Gastroesophageal sphincter (tissue), 4 donors: ENCODE results near the gene DNAH8. TPM values are rescaled to one million over a fixed set of nuclear protein-coding genes. Genes with fewer than 3 reads are reported as not detected.

Source experiments
- ATAC-seq: fragments of 150-250 bp; one replicate; pipeline ENCODE4 v1.9.1; 2016; ENCODE audit warnings: mild to moderate bottlenecking, moderate library complexity
- H3K27ac ChIP-seq, 4 donors: fragments of 200-600 bp; sonication (generic) in 3 of 4; 1 replicate in 3 of 4; 2 replicates in 1 of 4; pipeline ENCODE4 v1.5.1; 2016 to 2019
- H3K27me3 ChIP-seq: fragments of 200-600 bp; sonication (generic); one replicate; pipeline ENCODE4 v1.5.1; 2019
- H3K36me3 ChIP-seq, 2 donors: fragments of 200-600 bp; sonication (generic); one replicate each; pipeline ENCODE4 v1.5.1; 2019; ENCODE audit warnings: control low read depth in 1 of 2
- H3K4me1 ChIP-seq, 3 donors: fragments of 200-600 bp; sonication (generic); 1 replicate in 2 of 3; 2 replicates in 1 of 3; pipeline ENCODE4 v1.5.1; 2016 to 2019; ENCODE audit warnings: control low read depth in 2 of 3
- H3K4me3 ChIP-seq, 2 donors: fragments of 200-600 bp; sonication (generic); one replicate each; pipeline ENCODE4 v1.5.1; 2019; ENCODE audit warnings: mild to moderate bottlenecking in 1 of 2, moderate library complexity in 1 of 2
- H3K9me3 ChIP-seq, 3 donors: fragments of 200-600 bp; sonication (generic); one replicate each; pipeline ENCODE4 v1.5.1; 2017 to 2019; ENCODE audit warnings: control low read depth in 2 of 3
- EP300 ChIP-seq: sonication (generic); formaldehyde crosslinking; IDR thresholded peaks from one replicate; pipeline ENCODE4 v1.6.1; 2017; ENCODE audit warnings: antibody characterized with exemption, mild to moderate bottlenecking
- POLR2A ChIP-seq, 2 donors: fragments of 450-650 bp; IDR thresholded peaks; one replicate each; pipeline ENCODE4 v1.6.1; 2017; ENCODE audit warnings: antibody characterized with exemption in 2 of 2, mild to moderate bottlenecking in 2 of 2, moderate library complexity in 1 of 2
- POLR2AphosphoS5 ChIP-seq: sonication (generic); formaldehyde crosslinking; IDR thresholded peaks from one replicate; pipeline ENCODE4 v1.6.1; 2017; ENCODE audit warnings: antibody characterized with exemption
- WGBS, 2 donors: methylation state at CpG; one replicate each; pipeline ENCODE4 v1.1.5; 2018; ENCODE audit warnings: low coverage in 1 of 2; 5-methylcytosine and 5-hydroxymethylcytosine counted together
- total RNA-seq, 4 donors: library from RNA; depleted of rRNA; stranded (reverse); fragments of >200 nt; gene quantifications; one replicate each; pipeline ENCODE4 v1.1.0, GENCODE V29; 2016
- TF ChIP-seq, protein P1 (sequence below), 4 experiments: fragments of 200-600 bp in 2 of 4; fragments of 450-650 bp in 2 of 4; sonication (generic) in 1 of 4; IDR thresholded peaks; one replicate each; pipeline ENCODE4 v1.5.1; 2017 to 2019; ENCODE audit warnings: antibody characterized with exemption in 4 of 4, mild to moderate bottlenecking in 2 of 4, moderate library complexity in 2 of 4

DNAH8 gene
- total RNA-seq, 4 donors from 2014 or later = not detected

DNA sequence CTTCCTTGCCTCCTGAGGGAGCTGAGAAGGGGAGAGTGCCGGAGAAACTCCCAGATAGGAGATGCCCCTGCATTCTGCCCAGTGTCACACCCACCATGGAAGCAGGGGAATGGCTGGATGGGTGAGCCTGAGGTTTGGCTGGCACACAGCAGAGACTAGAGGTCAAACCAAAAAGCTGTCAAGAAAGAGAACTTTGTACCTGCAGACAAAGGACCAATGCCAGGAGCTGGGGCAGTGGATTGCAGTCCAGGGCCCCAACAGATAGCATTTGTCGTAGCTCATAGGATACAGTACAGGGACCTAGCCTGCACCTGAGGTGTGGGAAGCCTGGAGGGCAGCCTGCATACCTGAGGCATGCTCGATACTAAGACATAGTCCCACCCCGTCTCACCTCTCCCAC is 227.3 kb downstream of the DNAH8 start:
- 80 to 94% methylated on average over 1 to 4 of the region's 4 CpGs for WGBS, 2 donors
- no peaks in the 10 kb centered on the region for H3K9me3 ChIP-seq
- no peaks in the 10 kb centered on the region for H3K4me1 ChIP-seq
- H3K4me3 ChIP-seq = no peak overlapping the region
- ATAC-seq = no peak
- H3K27ac ChIP-seq = no peak overlapping the region
- no peaks in the 10 kb centered on the region for H3K27me3 ChIP-seq
- no peaks in the 10 kb centered on the region for H3K36me3 ChIP-seq
- TF ChIP-seq POLR2A (IDR thresholded peaks at IDR 0.05) (no peak), POLR2AphosphoS5 (no peak)
- TF ChIP-seq, protein P1, sequence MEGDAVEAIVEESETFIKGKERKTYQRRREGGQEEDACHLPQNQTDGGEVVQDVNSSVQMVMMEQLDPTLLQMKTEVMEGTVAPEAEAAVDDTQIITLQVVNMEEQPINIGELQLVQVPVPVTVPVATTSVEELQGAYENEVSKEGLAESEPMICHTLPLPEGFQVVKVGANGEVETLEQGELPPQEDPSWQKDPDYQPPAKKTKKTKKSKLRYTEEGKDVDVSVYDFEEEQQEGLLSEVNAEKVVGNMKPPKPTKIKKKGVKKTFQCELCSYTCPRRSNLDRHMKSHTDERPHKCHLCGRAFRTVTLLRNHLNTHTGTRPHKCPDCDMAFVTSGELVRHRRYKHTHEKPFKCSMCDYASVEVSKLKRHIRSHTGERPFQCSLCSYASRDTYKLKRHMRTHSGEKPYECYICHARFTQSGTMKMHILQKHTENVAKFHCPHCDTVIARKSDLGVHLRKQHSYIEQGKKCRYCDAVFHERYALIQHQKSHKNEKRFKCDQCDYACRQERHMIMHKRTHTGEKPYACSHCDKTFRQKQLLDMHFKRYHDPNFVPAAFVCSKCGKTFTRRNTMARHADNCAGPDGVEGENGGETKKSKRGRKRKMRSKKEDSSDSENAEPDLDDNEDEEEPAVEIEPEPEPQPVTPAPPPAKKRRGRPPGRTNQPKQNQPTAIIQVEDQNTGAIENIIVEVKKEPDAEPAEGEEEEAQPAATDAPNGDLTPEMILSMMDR (IDR thresholded peaks at IDR 0.05) = no peak

DNA sequence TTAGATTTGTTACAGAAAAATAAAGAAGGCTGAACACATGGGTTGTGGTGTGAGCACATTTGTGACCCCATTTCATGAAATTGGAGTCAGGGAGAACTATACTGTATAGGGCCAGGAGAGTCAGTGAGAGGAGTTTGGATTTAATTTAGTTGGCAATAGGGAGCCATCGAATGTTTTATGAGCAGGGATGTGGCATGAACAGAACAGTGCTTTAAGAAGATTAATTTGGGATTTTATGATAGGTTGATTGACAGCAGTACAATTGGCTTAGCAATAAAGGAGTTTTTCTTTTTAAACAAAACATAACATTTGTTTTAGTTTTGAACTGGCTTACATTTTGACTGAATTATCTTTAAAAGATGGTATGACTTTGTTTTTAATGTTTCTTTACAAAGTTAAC is 227.9 kb downstream of the DNAH8 start:
- Histone ChIP-seq H3K4me3 (no peak overlapping the region), H3K36me3 (no peaks in the 10 kb centered on the region), H3K27ac (no peak overlapping the region), H3K9me3 (no peaks in the 10 kb centered on the region), H3K27me3 (no peaks in the 10 kb centered on the region), H3K4me1 (no peaks in the 10 kb centered on the region)
- ATAC-seq = no peak
- no peak for TF ChIP-seq POLR2A (IDR thresholded peaks at IDR 0.05)
- TF ChIP-seq, protein P1 (IDR thresholded peaks at IDR 0.05) = no peak
- no peak for TF ChIP-seq POLR2AphosphoS5
- TF ChIP-seq EP300 = no peak
- WGBS, 2 donors = 92 to 94% methylated on average over 1 of the region's 1 CpG

GRCh38 chr6:38943964-38944363 is 228.9 kb downstream of the DNAH8 start:
- 68 to 71% methylated on average over 2 to 4 of the region's 4 CpGs for WGBS, 2 donors
- Histone ChIP-seq H3K27me3 (no peaks in the 10 kb centered on the region), H3K4me3 (no peak overlapping the region), H3K27ac (no peak overlapping the region), H3K4me1 (no peaks in the 10 kb centered on the region), H3K36me3 (no peaks in the 10 kb centered on the region), H3K9me3 (no peaks in the 10 kb centered on the region)
- TF ChIP-seq EP300 (no peak), POLR2A (IDR thresholded peaks at IDR 0.05) (no peak), POLR2AphosphoS5 (no peak)
- TF ChIP-seq, protein P1 (IDR thresholded peaks at IDR 0.05) = no peak
- no peak for ATAC-seq

DNA sequence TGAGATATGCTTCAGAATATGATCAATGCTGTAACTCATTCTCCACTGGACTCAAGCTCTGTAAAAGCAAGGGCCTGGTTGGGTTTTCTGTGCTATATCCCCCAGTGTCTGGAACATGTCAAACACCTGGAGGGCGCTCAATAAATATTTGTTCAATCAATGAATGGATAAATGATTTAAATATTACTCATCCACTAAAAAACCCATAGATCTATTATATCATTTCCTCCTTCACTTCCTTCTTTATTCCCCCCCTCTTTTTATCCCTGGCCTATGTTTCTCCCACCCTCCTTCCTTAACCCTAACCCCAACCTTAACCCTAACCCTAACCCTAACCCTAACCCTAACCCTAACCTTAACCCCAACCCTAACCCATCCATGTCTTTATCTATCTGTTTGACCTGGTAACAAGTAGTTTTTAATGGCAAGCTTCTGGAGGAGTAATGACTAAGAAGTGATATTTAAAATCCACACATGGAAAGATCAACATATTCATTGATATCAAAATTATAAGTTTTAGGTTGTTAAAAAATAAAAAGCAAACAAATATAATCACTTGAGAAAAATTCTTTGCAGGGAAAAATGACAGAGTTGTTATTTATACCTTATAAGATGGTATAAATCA is 229.7 kb downstream of the DNAH8 start:
- no peak overlapping the region for H3K27ac ChIP-seq
- no peaks in the 10 kb centered on the region for H3K9me3 ChIP-seq
- no peaks in the 10 kb centered on the region for H3K4me1 ChIP-seq
- no peak overlapping the region for H3K4me3 ChIP-seq
- no peaks in the 10 kb centered on the region for H3K36me3 ChIP-seq
- 73% methylated on average over 1 of the region's 1 CpG; no CpG with 5 or more reads in 1 of the 2 donors for WGBS, 2 donors
- no peaks in the 10 kb centered on the region for H3K27me3 ChIP-seq
- TF ChIP-seq EP300 (no peak), POLR2A (IDR thresholded peaks at IDR 0.05) (no peak), POLR2AphosphoS5 (no peak)
- TF ChIP-seq, protein P1 (IDR thresholded peaks at IDR 0.05) = no peak
- no peak for ATAC-seq

GRCh38 chr6:38955861-38956260 is 240.8 kb downstream of the DNAH8 start:
- WGBS, 2 donors = no CpG with 5 or more reads among the region's 2 CpGs
- Histone ChIP-seq H3K4me3 (no peak overlapping the region), H3K36me3 (no peaks in the 10 kb centered on the region), H3K27ac (no peak overlapping the region), H3K9me3 (peaks cover 0 to 7% (median 0%) of the 10 kb centered on the region in 3 donors), H3K27me3 (peaks cover 28% of the 10 kb centered on the region), H3K4me1 (no peaks in the 10 kb centered on the region)
- TF ChIP-seq POLR2A (IDR thresholded peaks at IDR 0.05) (no peak), POLR2AphosphoS5 (no peak), EP300 (no peak)
- TF ChIP-seq, protein P1 (IDR thresholded peaks at IDR 0.05) = no peak
- no peak for ATAC-seq
